Measurements from ENCODE around the gene UBE2L3. TPM values are rescaled to one million over a fixed set of nuclear protein-coding genes. Genes with fewer than 3 reads are reported as not detected.

UBE2L3 gene
- total and polyA plus RNA-seq, 5 experiments from 2014 or later: 33.3 to 97.6 (median 88.4) TPM

DNA sequence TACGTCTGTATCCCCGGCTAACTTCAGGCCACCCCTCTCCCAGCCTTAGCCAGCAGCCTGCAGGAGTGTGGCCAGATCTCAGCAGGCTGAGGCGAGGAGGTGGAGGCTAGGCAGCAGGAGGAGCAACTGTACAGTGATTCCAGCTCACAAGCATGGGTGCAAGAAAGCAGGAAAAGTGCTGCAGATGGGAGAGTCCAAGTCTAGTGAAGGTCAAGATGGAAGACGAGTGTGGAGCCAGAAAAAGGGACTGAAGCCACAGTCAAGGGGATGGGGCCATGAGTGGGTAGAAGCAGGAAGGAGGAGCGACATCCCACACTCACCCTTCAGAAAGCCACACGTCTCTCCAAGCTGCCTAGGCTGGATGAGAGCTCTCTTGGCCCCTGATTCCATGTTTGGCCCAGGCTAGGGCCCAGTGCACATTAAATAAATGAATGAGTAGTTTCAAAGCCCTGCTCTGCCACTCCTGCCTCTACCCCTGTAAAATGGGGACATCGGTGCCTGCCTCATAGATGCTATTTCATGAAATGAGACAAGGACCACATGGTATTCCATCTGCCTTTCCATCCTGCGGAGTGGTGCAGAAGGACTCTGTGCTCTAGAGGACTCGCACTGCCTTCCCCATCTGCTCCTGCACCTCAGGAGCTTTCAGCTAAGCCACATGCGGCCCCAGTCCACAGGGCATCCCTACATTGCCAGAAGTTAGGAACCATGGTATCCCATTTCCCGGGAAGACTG lies 59.4 kb downstream of the UBE2L3 start:
- ATAC-seq: no peak
- H3K9me3 Mint-ChIP-seq: no peaks in the 10 kb centered on the region
- peaks cover 17 to 50% (median 45%) of the 10 kb centered on the region in 4 donors for H3K4me1 Mint-ChIP-seq
- POLR2A ChIA-PET: interaction anchor here (0.7 to 1.0 kb wide), 2 partner anchors 17 to 23 kb away, joined by 3 read pairs; no protein-coding TSS in a partner anchor
- H3K27ac Mint-ChIP-seq: peak overlapping the region in 8 of 10 donors; percentile 39 to 87 (median 62)
- no peak for DNase-seq
- peak overlapping the region; percentile 9 to 90 (median 60) for H3K4me3 Mint-ChIP-seq
- H3K27me3 Mint-ChIP-seq: no peaks in the 10 kb centered on the region
- H3K36me3 Mint-ChIP-seq: peaks cover 0 to 36% (median 9%) of the 10 kb centered on the region in 3 donors

DNA sequence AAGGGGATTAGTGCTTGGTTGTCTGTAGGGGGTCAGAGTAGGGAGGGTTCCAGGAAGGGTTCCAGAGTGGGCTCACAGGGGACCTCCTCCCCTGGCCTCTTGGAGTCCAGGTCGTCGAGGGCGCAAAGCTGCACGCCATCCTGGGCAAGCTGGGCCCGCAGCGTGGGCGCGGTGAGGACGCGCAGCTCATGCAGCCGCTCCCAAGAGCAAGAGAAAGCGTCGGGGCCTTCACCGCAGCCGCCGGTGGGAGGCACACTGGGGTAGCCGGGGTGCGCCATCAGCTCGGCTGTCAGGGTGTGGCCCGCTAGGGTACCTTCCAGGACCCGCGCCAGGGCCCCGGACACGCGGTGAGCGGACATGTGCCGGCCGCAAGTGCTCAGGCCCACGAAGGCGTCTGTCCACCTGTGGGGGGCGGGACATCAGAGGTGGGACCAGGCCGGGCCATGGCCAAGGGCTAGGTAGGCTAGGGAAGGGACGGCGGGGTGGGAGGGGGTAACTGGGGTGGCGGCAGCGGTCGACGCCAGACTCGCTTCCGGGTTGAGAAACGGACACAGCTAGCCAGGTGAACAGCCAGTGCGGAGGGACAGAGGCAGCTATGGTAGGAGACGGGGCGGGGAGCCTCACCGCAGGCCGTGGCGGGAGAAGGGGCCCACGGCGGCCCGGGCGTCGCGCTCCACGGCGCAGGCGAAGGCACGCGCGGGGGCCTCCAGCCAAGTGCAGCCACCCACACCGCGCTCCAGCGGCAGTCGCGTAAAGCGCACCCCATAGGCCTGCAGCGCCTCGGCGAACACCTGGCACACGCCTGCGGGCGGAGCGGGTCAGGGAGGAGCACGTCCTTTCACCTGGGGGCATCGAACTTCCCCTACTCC lies 61.1 kb downstream of the UBE2L3 start:
- peaks cover 15 to 49% (median 45%) of the 10 kb centered on the region in 4 donors for H3K4me1 Mint-ChIP-seq
- ATAC-seq: peak in 1 of 2 donors; percentile 11

DNA sequence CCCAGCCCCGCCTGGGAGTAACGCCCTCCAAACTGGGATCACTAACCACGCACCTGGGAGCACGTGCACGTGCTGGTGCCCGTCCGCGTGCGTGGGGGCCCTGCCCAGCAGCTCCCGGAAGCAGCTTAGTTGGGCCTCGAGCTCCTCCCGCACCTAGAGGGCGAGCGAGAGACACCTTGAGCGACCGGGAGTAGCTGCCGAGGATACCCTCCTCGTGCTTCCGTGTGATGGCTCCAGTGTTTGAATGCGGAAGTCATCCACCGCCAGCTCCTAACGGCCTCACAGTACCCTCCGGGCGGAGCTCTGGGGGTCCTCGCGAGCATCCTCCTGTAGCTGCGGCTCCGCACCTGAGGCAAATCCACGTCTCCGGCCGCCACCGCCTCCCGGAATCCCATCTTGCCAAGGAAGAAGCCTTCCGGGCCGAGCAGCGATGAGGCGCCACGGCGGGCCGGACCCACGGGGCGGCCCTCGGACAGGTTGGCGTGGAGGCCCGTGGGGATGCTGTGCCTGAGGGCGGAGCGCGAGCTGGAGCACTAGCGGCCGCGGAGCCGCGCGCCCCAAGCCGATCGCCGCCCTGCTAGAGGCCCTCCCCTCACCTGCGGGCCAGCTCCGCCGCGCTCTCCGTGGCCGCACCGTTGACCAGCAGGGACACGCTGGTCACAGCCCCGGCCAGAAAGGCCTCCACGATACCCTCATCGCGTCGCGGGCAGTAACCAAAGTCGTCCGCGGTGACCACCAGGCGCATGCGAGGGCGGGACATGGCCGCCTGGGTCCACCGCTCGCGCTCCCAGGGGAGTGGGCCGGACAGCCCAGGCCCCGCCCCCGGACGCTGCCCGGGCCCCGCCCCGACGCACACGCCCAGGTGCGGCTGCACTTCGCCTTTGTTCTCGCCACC lies 62.0 kb downstream of the UBE2L3 start, which contains the start of gene YDJC:
TSS of gene YDJC (minus strand) at position 768 of the 895 bp plus-strand sequence. CDS start at position 760, 8 bp downstream.
- DNase-seq: peak; percentile 88 to 97 (median 94)

More for the DNA sequence above, 61.1 kb downstream of the UBE2L3 start:
- no peaks in the 10 kb centered on the region for H3K27me3 Mint-ChIP-seq
- POLR2A ChIA-PET: interaction anchor here (0.6 to 3.9 kb wide), 17 partner anchors 8 to 628 kb away, joined by 3 to 82 read pairs (median 5); partner anchors contain the start of genes PPIL2, SDF2L1, UBE2L3 and YPEL1
- no peak for DNase-seq
- peak overlapping the region; percentile 43 to 97 (median 94) for H3K27ac Mint-ChIP-seq
- no peaks in the 10 kb centered on the region for H3K9me3 Mint-ChIP-seq
- H3K36me3 Mint-ChIP-seq: peaks cover 0 to 22% (median 9%) of the 10 kb centered on the region in 3 donors
- peak overlapping the region; percentile 87 to 97 (median 90) for H3K4me3 Mint-ChIP-seq

DNA sequence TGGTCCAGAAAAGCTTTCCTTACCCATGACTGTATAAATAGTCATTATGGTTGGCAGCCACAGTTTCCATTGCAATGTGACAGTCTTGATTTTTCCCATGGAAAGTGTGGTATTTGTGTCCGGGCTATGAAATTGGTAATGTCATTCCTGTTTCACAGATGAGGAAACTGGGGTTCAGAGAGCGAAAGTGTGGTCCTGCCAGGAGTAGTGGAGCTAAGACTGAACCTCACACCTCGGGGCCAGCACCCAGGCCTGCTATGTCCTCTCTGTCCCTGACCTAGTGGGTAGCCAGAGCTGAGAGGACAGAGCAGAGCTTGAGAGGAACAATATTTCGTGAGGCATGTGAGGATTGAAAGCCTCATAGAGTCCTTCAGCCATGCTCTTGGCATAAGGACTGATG lies 63.5 kb downstream of the UBE2L3 start:
- H3K27ac Mint-ChIP-seq: peak overlapping the region in 2 of 10 donors; percentile 7 to 53
- no peak for ATAC-seq
- DNase-seq: no peak
- POLR2A ChIA-PET: interaction anchor here (0.6 to 3.9 kb wide), 4 partner anchors 11 to 714 kb away, joined by 3 to 82 read pairs (median 3); partner anchors contain the start of gene SDF2L1
- H3K9me3 Mint-ChIP-seq: no peaks in the 10 kb centered on the region
- H3K4me3 Mint-ChIP-seq: peak overlapping the region in 5 of 10 donors; percentile 43 to 90 (median 68)
- peaks cover 8 to 32% (median 30%) of the 10 kb centered on the region in 4 donors for H3K4me1 Mint-ChIP-seq
- no peaks in the 10 kb centered on the region for H3K27me3 Mint-ChIP-seq
- peaks cover 0 to 20% (median 9%) of the 10 kb centered on the region in 3 donors for H3K36me3 Mint-ChIP-seq

More for the DNA sequence above, 62.0 kb downstream of the UBE2L3 start, which contains the start of gene YDJC:
- Mint-ChIP-seq H3K9me3 (no peaks in the 10 kb centered on the region), H3K27me3 (no peaks in the 10 kb centered on the region), H3K36me3 (peaks cover 0 to 20% (median 9%) of the 10 kb centered on the region in 3 donors), H3K4me1 (peaks cover 12 to 43% (median 42%) of the 10 kb centered on the region in 4 donors), H3K27ac (peak within 1 kb of the TSS; percentile 78 to 97 (median 94)), H3K4me3 (peak within 1 kb of the TSS; percentile 87 to 97 (median 90))
- ATAC-seq: peak; percentile 85 to 86
- POLR2A ChIA-PET: interaction anchor here (0.6 to 3.9 kb wide), 16 partner anchors 9 to 629 kb away, joined by 3 to 82 read pairs (median 5); partner anchors contain the start of genes PPIL2, SDF2L1, UBE2L3 and YPEL1

DNA sequence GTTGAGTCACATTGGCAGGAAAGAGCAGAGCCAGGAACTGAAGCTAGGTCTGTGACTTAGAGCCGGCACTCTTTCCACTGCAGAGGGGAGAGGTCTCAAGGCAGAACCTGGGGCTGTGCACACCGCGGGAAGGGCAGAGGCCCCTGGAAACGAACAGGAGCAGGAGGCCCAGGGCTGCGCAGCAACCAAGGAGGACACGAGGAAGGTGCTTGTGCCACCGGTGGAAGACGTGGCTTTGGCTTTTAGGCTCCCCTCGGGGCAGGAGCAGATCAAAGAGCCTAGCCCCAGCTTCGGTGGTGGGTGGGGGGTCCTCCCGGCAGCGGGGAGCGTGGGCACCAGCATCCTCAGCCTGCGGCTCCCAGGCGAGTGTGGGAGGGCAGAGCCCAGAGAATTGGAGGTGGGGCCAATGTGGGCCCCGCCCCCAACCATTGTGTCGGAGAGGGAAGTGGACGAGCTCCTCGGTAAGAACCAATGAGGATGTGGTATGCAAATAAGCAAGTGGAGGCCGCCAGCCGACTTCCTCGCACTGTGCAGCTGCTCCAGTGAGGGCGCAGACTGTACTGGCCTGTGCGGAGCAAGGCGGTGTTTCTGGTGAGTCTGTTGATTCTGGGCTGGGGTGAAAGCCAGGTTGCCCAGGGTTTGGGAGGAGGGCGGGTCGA lies 64.9 kb downstream of the UBE2L3 start, which contains the start of gene CCDC116:
TSS of gene CCDC116 (plus strand) at position 524 of the 659 bp plus-strand sequence. CDS start 422 bp downstream, outside the sequence.
- no peaks in the 10 kb centered on the region for H3K9me3 Mint-ChIP-seq
- H3K27ac Mint-ChIP-seq: peak within 1 kb of the TSS in 2 of 10 donors; percentile 34 to 39
- no peak within 1 kb of the TSS for H3K4me3 Mint-ChIP-seq
- peaks cover 0 to 12% (median 9%) of the 10 kb centered on the region in 3 donors for H3K36me3 Mint-ChIP-seq
- ATAC-seq (peak; percentile 10 to 12), DNase-seq (peak in 9 of 10 donors; percentile 20 to 71 (median 47))
- POLR2A ChIA-PET: interaction anchor here (0.6 to 1.4 kb wide), 3 partner anchors 10 to 21 kb away, joined by 3 to 6 read pairs (median 4); partner anchors contain the start of gene SDF2L1
- no peaks in the 10 kb centered on the region for H3K27me3 Mint-ChIP-seq
- H3K4me1 Mint-ChIP-seq: peaks cover 3 to 21% (median 19%) of the 10 kb centered on the region in 4 donors

DNA sequence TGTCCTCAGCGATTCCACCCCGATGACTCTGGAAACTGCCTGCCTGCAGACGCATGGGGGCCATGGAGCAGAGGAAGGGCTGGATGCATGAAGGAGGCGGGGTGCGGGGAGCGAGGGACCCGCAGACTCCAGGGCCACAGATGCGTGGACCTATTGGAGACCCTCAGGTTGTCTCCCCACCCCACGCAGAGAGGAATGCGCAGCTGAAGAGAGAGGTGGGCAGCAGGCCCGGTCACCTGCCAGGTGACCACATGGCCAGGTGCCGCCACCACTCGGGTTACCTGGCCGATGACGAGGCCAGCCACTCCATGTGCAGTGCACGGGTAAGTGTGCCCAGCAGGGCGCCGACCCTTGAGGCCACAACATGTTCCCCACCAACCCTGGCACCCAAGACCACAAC lies 65.4 kb downstream of the UBE2L3 start:
- DNase-seq (no peak), ATAC-seq (no peak)
- H3K27ac Mint-ChIP-seq: peak overlapping the region in 1 of 10 donors; percentile 9
- H3K27me3 Mint-ChIP-seq: no peaks in the 10 kb centered on the region
- H3K4me1 Mint-ChIP-seq: peaks cover 3 to 15% (median 13%) of the 10 kb centered on the region in 4 donors
- H3K4me3 Mint-ChIP-seq: no peak overlapping the region
- no peaks in the 10 kb centered on the region for H3K9me3 Mint-ChIP-seq
- POLR2A ChIA-PET: interaction anchor here (0.8 to 1.4 kb wide), 3 partner anchors 9 to 20 kb away, joined by 3 to 6 read pairs (median 3); partner anchors contain the start of gene SDF2L1
- H3K36me3 Mint-ChIP-seq: peaks cover 0 to 7% (median 4%) of the 10 kb centered on the region in 3 donors

DNA sequence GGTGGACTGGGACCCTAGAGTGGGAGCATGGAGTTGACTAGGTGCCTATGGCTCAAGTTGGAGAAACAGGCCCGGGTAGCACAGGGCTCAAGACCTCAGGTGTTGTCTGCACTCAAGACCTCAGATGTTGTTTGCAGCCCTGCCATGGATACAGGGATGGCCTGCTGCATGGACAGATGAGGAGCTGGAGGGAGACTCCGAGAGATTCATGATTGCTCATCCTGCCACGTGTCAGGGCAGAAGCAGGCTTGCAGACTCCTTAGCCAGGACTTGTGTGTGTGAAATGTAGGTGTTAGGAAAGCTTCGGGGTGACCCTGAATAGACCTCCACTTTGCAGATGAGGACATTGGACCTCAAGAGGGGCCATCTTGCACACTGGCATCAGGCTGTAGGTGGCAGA lies 66.0 kb downstream of the UBE2L3 start:
- Mint-ChIP-seq H3K4me1 (peaks cover 0 to 10% (median 8%) of the 10 kb centered on the region in 4 donors), H3K9me3 (no peaks in the 10 kb centered on the region), H3K4me3 (no peak overlapping the region), H3K27me3 (no peaks in the 10 kb centered on the region), H3K36me3 (peaks cover 0 to 2% (median 0%) of the 10 kb centered on the region in 3 donors), H3K27ac (no peak overlapping the region)
- POLR2A ChIA-PET: interaction anchor here (0.6 to 1.4 kb wide), 3 partner anchors 9 to 236 kb away, joined by 3 to 6 read pairs (median 3); partner anchors contain the start of gene SDF2L1
- no peak for DNase-seq
- ATAC-seq: no peak

DNA sequence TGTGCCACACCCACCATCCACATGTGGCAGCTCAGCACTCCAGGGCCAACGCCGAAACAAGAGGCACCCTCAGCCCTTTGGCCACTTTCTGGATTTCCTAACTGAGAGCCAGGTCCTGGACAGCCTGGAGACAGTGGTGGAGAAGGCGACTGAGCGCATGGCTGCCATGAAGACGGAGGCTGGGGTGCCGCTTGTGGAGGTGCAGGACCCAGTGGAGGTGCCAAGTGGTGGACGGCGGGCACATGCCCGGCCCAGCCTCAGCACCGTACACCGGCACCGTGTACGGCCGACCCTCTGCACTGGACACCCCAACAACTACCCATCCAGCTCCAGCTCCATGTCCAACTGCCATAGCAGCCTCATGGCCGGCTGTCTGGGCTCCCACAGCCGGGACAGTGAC lies 66.6 kb downstream of the UBE2L3 start:
- ATAC-seq (no peak), DNase-seq (no peak)
- no peaks in the 10 kb centered on the region for H3K9me3 Mint-ChIP-seq
- H3K27me3 Mint-ChIP-seq: no peaks in the 10 kb centered on the region
- no peak overlapping the region for H3K27ac Mint-ChIP-seq
- peaks cover 0 to 10% (median 8%) of the 10 kb centered on the region in 4 donors for H3K4me1 Mint-ChIP-seq
- peaks cover 0 to 2% (median 0%) of the 10 kb centered on the region in 3 donors for H3K36me3 Mint-ChIP-seq
- H3K4me3 Mint-ChIP-seq: no peak overlapping the region
- POLR2A ChIA-PET: interaction anchor here (0.6 to 0.9 kb wide), 2 partner anchors 11 to 237 kb away, joined by 3 read pairs; no protein-coding TSS in a partner anchor

DNA sequence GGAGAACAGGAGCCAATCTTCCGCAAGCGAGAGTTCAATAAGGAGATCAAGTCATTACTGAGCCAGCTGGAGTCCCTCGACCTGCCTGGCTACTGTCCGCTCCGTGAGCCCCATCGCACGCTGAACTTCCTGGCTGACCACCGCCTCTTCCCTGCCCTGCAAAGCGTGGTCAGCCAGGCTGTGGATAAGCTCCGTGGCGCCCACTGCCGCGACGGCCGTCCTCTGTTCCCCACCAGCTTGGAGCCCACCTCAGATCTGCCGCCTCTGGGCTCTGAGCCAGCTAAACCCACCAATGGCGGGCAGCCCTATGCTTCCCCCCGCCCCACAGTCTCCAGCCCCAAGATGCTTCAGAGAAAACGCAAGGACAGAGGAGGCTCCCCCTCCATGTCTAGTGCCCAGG lies 67.3 kb downstream of the UBE2L3 start:
- POLR2A ChIA-PET: no interaction called here
- ATAC-seq: no peak
- peak overlapping the region in 1 of 10 donors; percentile 45 for H3K4me3 Mint-ChIP-seq

DNA sequence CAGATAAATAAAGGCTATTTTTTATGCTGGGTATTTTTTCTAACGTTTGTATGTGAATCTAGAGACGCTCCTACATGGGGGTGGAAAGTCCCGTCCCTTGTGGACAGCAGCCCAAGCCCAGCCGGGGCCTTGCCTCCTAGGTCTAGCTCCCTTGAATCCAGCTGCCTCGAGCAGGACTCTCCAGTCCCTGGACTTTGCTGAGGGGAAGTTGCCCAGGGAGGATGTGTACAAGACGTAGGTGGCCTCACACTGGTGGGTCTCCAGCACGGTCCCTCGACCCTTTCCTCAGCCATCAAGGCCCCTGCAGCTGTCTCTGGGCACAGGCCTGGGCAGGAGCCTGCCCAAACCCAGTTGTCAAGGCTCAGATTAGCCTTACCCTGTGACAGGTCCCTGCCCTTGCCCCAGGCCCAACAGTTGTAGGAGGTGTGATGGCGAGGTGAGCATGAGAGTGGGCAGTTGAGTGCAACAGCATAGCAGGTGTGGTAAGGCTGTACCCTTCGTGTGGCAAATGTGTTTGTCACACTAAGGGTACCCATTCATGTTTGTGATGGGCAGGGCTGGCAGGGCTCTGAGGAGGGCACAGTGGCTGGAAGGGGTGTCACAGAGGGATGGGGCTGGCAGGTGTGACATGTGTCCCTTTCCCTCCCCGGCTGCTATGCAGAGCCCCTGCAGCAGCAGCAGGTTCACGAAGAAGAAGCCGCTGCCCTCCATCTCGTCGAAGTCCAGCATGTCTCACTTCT lies 68.4 kb downstream of the UBE2L3 start:
- H3K27ac Mint-ChIP-seq: peak overlapping the region in 1 of 10 donors; percentile 18

More for the DNA sequence above, 67.3 kb downstream of the UBE2L3 start:
- no peaks in the 10 kb centered on the region for H3K36me3 Mint-ChIP-seq
- DNase-seq: no peak
- no peaks in the 10 kb centered on the region for H3K9me3 Mint-ChIP-seq
- H3K4me1 Mint-ChIP-seq: peaks cover 0 to 7% (median 7%) of the 10 kb centered on the region in 4 donors
- no peak overlapping the region for H3K27ac Mint-ChIP-seq
- no peaks in the 10 kb centered on the region for H3K27me3 Mint-ChIP-seq

More for the DNA sequence above, 68.4 kb downstream of the UBE2L3 start:
- Mint-ChIP-seq H3K4me3 (no peak overlapping the region), H3K4me1 (peaks cover 0 to 8% (median 5%) of the 10 kb centered on the region in 4 donors), H3K9me3 (no peaks in the 10 kb centered on the region), H3K36me3 (no peaks in the 10 kb centered on the region), H3K27me3 (no peaks in the 10 kb centered on the region)
- POLR2A ChIA-PET: no interaction called here
- no peak for DNase-seq
- no peak for ATAC-seq

Data from naive thymus-derived CD8-positive, alpha-beta T cell (primary cell).